Keratinocyte (primary cell): ENCODE results near the gene PFAS.

Experiments used
- EZH2 ChIP-seq: IDR thresholded peaks from one replicate; pipeline ENCODE4 v1.6.1; 2012; ENCODE audit warnings: inconsistent platforms, mild to moderate bottlenecking, low read length, moderate library complexity
- TF ChIP-seq, protein P1 (sequence below), 3 experiments: IDR thresholded peaks in 1 of 3; conservative IDR thresholded peaks in 1 of 3; optimal IDR thresholded peaks in 1 of 3; 2 replicates in 2 of 3; 3 replicates in 1 of 3; pipeline versions ENCODE3 to v1.5.1; 2011; ENCODE audit warnings: low read length in 3 of 3, mild to moderate bottlenecking in 3 of 3, moderate library complexity in 2 of 3, control low read depth in 1 of 3, inconsistent platforms in 1 of 3; ENCODE audit not compliant: insufficient read depth in 2 of 3; ENCODE audit errors: extremely low read depth in 1 of 3

GRCh38 chr17:8235676-8236075 is 13.4 kb upstream of the PFAS start:
- TF ChIP-seq, protein P1, sequence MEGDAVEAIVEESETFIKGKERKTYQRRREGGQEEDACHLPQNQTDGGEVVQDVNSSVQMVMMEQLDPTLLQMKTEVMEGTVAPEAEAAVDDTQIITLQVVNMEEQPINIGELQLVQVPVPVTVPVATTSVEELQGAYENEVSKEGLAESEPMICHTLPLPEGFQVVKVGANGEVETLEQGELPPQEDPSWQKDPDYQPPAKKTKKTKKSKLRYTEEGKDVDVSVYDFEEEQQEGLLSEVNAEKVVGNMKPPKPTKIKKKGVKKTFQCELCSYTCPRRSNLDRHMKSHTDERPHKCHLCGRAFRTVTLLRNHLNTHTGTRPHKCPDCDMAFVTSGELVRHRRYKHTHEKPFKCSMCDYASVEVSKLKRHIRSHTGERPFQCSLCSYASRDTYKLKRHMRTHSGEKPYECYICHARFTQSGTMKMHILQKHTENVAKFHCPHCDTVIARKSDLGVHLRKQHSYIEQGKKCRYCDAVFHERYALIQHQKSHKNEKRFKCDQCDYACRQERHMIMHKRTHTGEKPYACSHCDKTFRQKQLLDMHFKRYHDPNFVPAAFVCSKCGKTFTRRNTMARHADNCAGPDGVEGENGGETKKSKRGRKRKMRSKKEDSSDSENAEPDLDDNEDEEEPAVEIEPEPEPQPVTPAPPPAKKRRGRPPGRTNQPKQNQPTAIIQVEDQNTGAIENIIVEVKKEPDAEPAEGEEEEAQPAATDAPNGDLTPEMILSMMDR (optimal IDR thresholded peaks at IDR 0.05 in 1 of 3, IDR thresholded peaks at IDR 0.05 in 1 of 3, conservative IDR thresholded peaks at IDR 0.05 in 1 of 3; ENCODE audit: extremely low read depth in 1 of 3, insufficient read depth in 2 of 3, low read length in 3 of 3), result no peak
- no peak for TF ChIP-seq EZH2
